CD4-positive, alpha-beta T cell (primary cell): Measurements from ENCODE around the gene VEGFD. TPM values are rescaled to one million over a fixed set of nuclear protein-coding genes. Genes with fewer than 3 reads are reported as not detected.

ENCODE experiments used
- ATAC-seq: fragments of 200-7000 bp; cut with Tn5 transposase; one replicate; pipeline ENCODE4 v1.10.0; 2022; ENCODE audit warnings: mild to moderate bottlenecking; ENCODE audit not compliant: poor library complexity
- CTCF ChIA-PET: fragments of 350-600 bp; sonication (Branson Sonifier 250); formaldehyde crosslinking; loops from one replicate; lab custom pipeline; 2021; ENCODE audit warnings: antibody characterized with exemption, inconsistent platforms; lab: Charles Lee
- POLR2A ChIA-PET: fragments of 350-600 bp; sonication (Branson Sonifier 250); formaldehyde crosslinking; loops from one replicate; lab custom pipeline; 2021; ENCODE audit warnings: antibody characterized with exemption, inconsistent platforms; lab: Charles Lee
- DNase-seq, 14 experiments: peaks; one replicate each; pipeline ENCODE4 v3.0.0-alpha.2; 2013 to 2020; ENCODE audit warnings: mixed read lengths in 2 of 14
- H3K27ac ChIP-seq, 2 donors: one replicate each; pipeline versions ENCODE4 v1.5.1 to v1.7.0; 2013; ENCODE audit warnings: low read length in 2 of 2, low read depth in 1 of 2, mild to moderate bottlenecking in 1 of 2
- H3K27me3 ChIP-seq, 2 experiments: 1 replicate in 1 of 2; 2 replicates in 1 of 2; pipeline versions ENCODE4 v1.6.1 to v1.7.0; 2013; ENCODE audit warnings: low read length in 2 of 2, control low read depth in 1 of 2, mild to moderate bottlenecking in 1 of 2, moderate library complexity in 1 of 2; ENCODE audit not compliant: insufficient read depth in 2 of 2, control insufficient read depth in 1 of 2
- H3K36me3 ChIP-seq: one replicate; pipeline ENCODE4 v1.6.1; 2013; ENCODE audit warnings: low read length, control low read depth; ENCODE audit not compliant: insufficient read depth
- H3K4me1 ChIP-seq: one replicate; pipeline ENCODE4 v1.6.1; 2013; ENCODE audit warnings: low read length, control low read depth; ENCODE audit not compliant: insufficient read depth
- H3K4me3 ChIP-seq: one replicate; pipeline ENCODE4 v1.5.1; 2013; ENCODE audit warnings: mild to moderate bottlenecking, low read length, moderate library complexity
- H3K9me3 ChIP-seq, 2 experiments: 1 replicate in 1 of 2; 2 replicates in 1 of 2; pipeline versions ENCODE4 v1.6.1 to v1.7.0; 2013; ENCODE audit warnings: low read length in 2 of 2, mild to moderate bottlenecking in 2 of 2, control low read depth in 1 of 2, moderate library complexity in 1 of 2; ENCODE audit not compliant: control insufficient read depth in 1 of 2, insufficient read depth in 1 of 2
- H3K27ac Mint-ChIP-seq: one replicate; pipeline ENCODE4 v1.8.0; 2020; ENCODE audit warnings: mixed read lengths
- H3K27me3 Mint-ChIP-seq: one replicate; pipeline ENCODE4 v1.8.0; 2021; ENCODE audit warnings: mixed read lengths
- H3K36me3 Mint-ChIP-seq: one replicate; pipeline ENCODE4 v1.8.0; 2021; ENCODE audit warnings: low read depth, mixed read lengths
- H3K4me1 Mint-ChIP-seq: one replicate; pipeline ENCODE4 v1.8.0; 2021; ENCODE audit warnings: low read depth, mixed read lengths
- H3K4me3 Mint-ChIP-seq: one replicate; pipeline ENCODE4 v1.8.0; 2020; ENCODE audit warnings: mild to moderate bottlenecking, mixed read lengths
- H3K9me3 Mint-ChIP-seq: one replicate; pipeline ENCODE4 v1.8.0; 2020; ENCODE audit warnings: mixed read lengths
- CTCF ChIP-seq: fragments of 200-600 bp; IDR thresholded peaks from one replicate; pipeline ENCODE4 v1.8.0; 2022; ENCODE audit warnings: antibody characterized with exemption, mild to moderate bottlenecking
- intact Hi-C, 2 experiments: fragments of 100-400 bp; cut with DNase I in 1 of 2; cut with micrococcal nuclease in 1 of 2; formaldehyde crosslinking; loops; one replicate each; pipeline versions ENCODE4 v1.15.1 to v1.9.0; 2023 to 2025; cut with DNase I, micrococcal nuclease
- total RNA-seq, 174 experiments: library from RNA in 2 of 174; stranded (reverse) in 2 of 174; gene quantifications; one replicate each; pipeline ENCODE4 v1.2.3 and lab custom pipeline; 2021 to 2026

Gene VEGFD
- total RNA-seq, 2 experiments from 2014 or later = not detected

DNA sequence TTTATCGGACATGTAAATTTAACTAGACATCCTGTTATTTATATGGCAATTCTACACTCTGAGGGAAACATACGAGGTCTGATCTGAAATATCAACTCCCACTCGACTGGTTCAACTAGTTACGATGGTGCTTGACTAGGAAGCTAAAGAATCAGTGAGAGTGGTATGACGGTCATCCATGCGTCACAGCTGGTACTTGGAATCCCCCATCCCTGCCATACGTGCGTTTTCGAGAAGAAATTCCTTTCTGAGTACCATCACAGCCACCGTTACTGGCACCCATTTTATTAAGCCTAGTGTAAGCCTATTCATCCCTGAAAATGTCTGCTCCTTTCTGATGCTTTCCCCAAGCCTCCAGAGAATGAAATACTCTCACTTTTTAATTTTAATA, 48.2 kb downstream of the VEGFD start:
- peak in 7 of 14 experiments; percentile 9 to 91 (median 58) for DNase-seq
- H3K4me3 Mint-ChIP-seq = peak overlapping the region; percentile 98
- ATAC-seq = peak; percentile 52
- Histone ChIP-seq H3K4me1 (peaks cover 13% of the 10 kb centered on the region), H3K27ac (peak overlapping the region; percentile 65 to 77), H3K36me3 (peaks cover 14% of the 10 kb centered on the region), H3K4me3 (peak overlapping the region; percentile 96), H3K9me3 (no peaks in the 10 kb centered on the region), H3K27me3 (peaks cover 0 to 8% of the 10 kb centered on the region in 2 experiments)
- intact Hi-C loops = loop anchor here in 1 of 2 experiments (2.0 to 10.0 kb wide), 9 partner anchors 336 to 1681 kb away; partner anchors contain the start of genes AP1S2, FANCB, MOSPD2 and OFD1
- H3K9me3 Mint-ChIP-seq = no peaks in the 10 kb centered on the region
- TF ChIP-seq CTCF = no peak
- ChIA-PET POLR2A (interaction anchor here (0.6 to 1.2 kb wide), 3 partner anchors 33 to 1898 kb away, joined by 3 read pairs; no protein-coding TSS in a partner anchor), CTCF (no interaction called here)
- H3K36me3 Mint-ChIP-seq = peaks cover 25% of the 10 kb centered on the region
- peaks cover 26% of the 10 kb centered on the region for H3K4me1 Mint-ChIP-seq
- peaks cover 19% of the 10 kb centered on the region for H3K27me3 Mint-ChIP-seq
- peak overlapping the region; percentile 98 for H3K27ac Mint-ChIP-seq

DNA sequence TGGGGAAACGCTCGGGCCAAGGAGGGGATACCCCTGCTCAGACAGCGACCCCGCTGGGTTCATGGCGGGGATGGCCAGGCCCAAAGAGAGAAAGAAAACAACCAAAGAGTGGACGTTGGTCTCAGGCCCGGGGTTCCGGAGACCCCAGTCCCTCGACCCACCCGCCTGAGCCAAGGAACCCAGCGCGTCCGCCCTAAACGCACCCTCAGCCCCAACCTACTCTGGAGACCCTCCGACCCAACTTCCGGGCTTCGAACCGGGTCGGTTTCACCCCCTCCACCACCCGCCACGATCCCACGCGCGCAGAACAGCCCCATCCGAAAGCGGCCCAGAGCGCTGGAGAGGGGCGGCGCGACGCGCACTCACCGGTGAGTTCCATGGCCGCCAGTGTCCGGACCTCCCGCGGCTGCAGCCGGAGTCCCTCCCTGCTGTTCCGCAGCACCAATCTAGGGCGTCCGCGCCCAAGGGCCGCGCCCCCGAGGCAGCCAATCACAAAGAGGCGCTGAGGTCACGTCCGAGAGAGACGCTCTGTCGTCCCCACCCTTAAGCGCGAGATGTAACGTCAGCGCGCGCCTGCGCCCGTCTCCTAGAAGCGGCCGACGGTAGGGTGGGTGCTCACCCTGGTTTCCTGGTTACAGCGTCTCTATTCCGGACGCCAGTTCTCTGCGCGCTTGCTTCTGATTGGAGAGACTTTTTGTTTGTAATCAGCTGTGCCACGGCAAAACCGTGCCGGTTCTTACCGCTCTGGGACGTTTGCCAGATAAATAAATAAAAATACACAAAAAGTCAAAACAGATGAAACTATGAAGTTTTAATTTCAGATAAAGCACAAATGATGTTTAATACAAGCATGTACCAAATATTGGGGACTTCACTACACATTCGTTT, 48.8 kb downstream of the VEGFD start, which contains the start of gene PIGA:
Gene PIGA, minus strand, starts transcription at position 389 of the 888 bp plus-strand sequence. CDS start 3,593 bp downstream, outside the sequence.
- Histone ChIP-seq H3K36me3 (peaks cover 15% of the 10 kb centered on the region), H3K9me3 (no peaks in the 10 kb centered on the region), H3K27me3 (peaks cover 0 to 8% of the 10 kb centered on the region in 2 experiments), H3K4me3 (peak within 1 kb of the TSS; percentile 96), H3K27ac (peak within 1 kb of the TSS; percentile 77 to 89), H3K4me1 (peaks cover 13% of the 10 kb centered on the region)
- H3K4me1 Mint-ChIP-seq = peaks cover 26% of the 10 kb centered on the region
- no peak for TF ChIP-seq CTCF
- ChIA-PET CTCF (no interaction called here), POLR2A (interaction anchor here (0.6 to 1.2 kb wide), 5 partner anchors 33 to 1898 kb away, joined by 3 read pairs; partner anchors contain the start of genes AP1S2, OFD1 and TRAPPC2)
- H3K36me3 Mint-ChIP-seq = peaks cover 25% of the 10 kb centered on the region
- H3K4me3 Mint-ChIP-seq = peak within 1 kb of the TSS; percentile 98
- peak; percentile 90 for ATAC-seq
- DNase-seq = peak; percentile 81 to 97 (median 88)
- H3K27me3 Mint-ChIP-seq = peaks cover 13% of the 10 kb centered on the region
- intact Hi-C loops = loop anchor here in 1 of 2 experiments (2.0 to 10.0 kb wide), 9 partner anchors 337 to 1681 kb away; partner anchors contain the start of genes AP1S2, FANCB, MOSPD2 and OFD1
- H3K27ac Mint-ChIP-seq = peak within 1 kb of the TSS; percentile 98
- no peaks in the 10 kb centered on the region for H3K9me3 Mint-ChIP-seq

- Histone ChIP-seq H3K4me1 (peaks cover 13% of the 10 kb centered on the region), H3K27me3 (peaks cover 0 to 8% of the 10 kb centered on the region in 2 experiments), H3K4me3 (peak overlapping the region; percentile 96), H3K27ac (peak overlapping the region; percentile 77 to 89), H3K36me3 (peaks cover 18% of the 10 kb centered on the region), H3K9me3 (no peaks in the 10 kb centered on the region)
- DNase-seq (peak in 5 of 14 experiments; percentile 12 to 66 (median 54)), ATAC-seq (no peak)
- ChIA-PET POLR2A (interaction anchor here (0.7 to 1.2 kb wide), 2 partner anchors 520 to 1600 kb away, joined by 3 read pairs; partner anchors contain the start of genes AP1S2, OFD1 and TRAPPC2), CTCF (no interaction called here)
- Mint-ChIP-seq H3K9me3 (no peaks in the 10 kb centered on the region), H3K27ac (peak overlapping the region; percentile 98), H3K27me3 (peaks cover 8% of the 10 kb centered on the region), H3K36me3 (peaks cover 30% of the 10 kb centered on the region), H3K4me1 (peaks cover 26% of the 10 kb centered on the region), H3K4me3 (peak overlapping the region; percentile 98)
- intact Hi-C loops = loop anchor here in 1 of 2 experiments (10.0 kb wide), 5 partner anchors 460 to 1680 kb away; partner anchors contain the start of genes AP1S2, OFD1, TCEANC and TRAPPC2
- TF ChIP-seq CTCF = no peak
These were observed 49.7 kb downstream of the VEGFD start for GRCh38 chrX:15334561-15334960.
